ENCODE results near the gene PSAP.

The PSAP gene

GRCh38 chr10:71795248-71795647 lies 55.8 kb downstream of the PSAP start:
- WGBS = 8% methylated on average over 2 of the region's 2 CpGs
- Histone ChIP-seq H4K8ac (ENCODE audit: low read length) (no peak overlapping the region), H2BK12ac (ENCODE audit: low read length in 2 of 2) (no peak overlapping the region), H3K4me2 (ENCODE audit: low read length, poor library complexity, severe bottlenecking) (no peak overlapping the region), H2BK5ac (ENCODE audit: low read depth, low read length, poor library complexity, severe bottlenecking) (no peak overlapping the region), H3K14ac (ENCODE audit: low read length in 2 of 2) (no peak overlapping the region), H3K4me3 (ENCODE audit: insufficient read depth in 1 of 2, low read depth in 1 of 2, low read length in 2 of 2) (no peak overlapping the region), H2BK15ac (ENCODE audit: low read depth, poor library complexity, severe bottlenecking) (no peak overlapping the region), H3K27me3 (ENCODE audit: control insufficient read depth in 1 of 2, insufficient read depth in 1 of 2, low read length in 2 of 2) (peaks cover 10 to 17% of the 10 kb centered on the region in 2 experiments), H3K9me3 (ENCODE audit: control insufficient read depth, low read length) (no peaks in the 10 kb centered on the region), H3K79me1 (replicated peaks; ENCODE audit: low read length, poor library complexity, severe bottlenecking) (no peaks in the 10 kb centered on the region), H3K9ac (ENCODE audit: low read length) (no peak overlapping the region), H3K4ac (ENCODE audit: low read depth in 1 of 2, low read length in 2 of 2) (no peak overlapping the region), H3K18ac (ENCODE audit: low read depth in 1 of 2, low read length in 2 of 2) (no peak overlapping the region), H3K23ac (ENCODE audit: low read length in 2 of 2) (no peak overlapping the region), H3K27ac (ENCODE audit: low read length, poor library complexity, severe bottlenecking) (no peak overlapping the region), H3K4me1 (ENCODE audit: control insufficient read depth, insufficient read depth, low read depth, low read length) (no peaks in the 10 kb centered on the region), H2AFZ (ENCODE audit: low read depth, low read length) (no peak overlapping the region), H2AK5ac (ENCODE audit: low read length, severe bottlenecking) (no peak overlapping the region), H3K36me3 (ENCODE audit: control insufficient read depth in 1 of 2, insufficient read depth in 2 of 2, low read depth in 1 of 2, low read length in 2 of 2) (no peaks in the 10 kb centered on the region), H2BK120ac (ENCODE audit: low read depth, low read length) (no peak overlapping the region), H4K91ac (ENCODE audit: low read length) (no peak overlapping the region)
- DNase-seq = peak; percentile 45

DNA sequence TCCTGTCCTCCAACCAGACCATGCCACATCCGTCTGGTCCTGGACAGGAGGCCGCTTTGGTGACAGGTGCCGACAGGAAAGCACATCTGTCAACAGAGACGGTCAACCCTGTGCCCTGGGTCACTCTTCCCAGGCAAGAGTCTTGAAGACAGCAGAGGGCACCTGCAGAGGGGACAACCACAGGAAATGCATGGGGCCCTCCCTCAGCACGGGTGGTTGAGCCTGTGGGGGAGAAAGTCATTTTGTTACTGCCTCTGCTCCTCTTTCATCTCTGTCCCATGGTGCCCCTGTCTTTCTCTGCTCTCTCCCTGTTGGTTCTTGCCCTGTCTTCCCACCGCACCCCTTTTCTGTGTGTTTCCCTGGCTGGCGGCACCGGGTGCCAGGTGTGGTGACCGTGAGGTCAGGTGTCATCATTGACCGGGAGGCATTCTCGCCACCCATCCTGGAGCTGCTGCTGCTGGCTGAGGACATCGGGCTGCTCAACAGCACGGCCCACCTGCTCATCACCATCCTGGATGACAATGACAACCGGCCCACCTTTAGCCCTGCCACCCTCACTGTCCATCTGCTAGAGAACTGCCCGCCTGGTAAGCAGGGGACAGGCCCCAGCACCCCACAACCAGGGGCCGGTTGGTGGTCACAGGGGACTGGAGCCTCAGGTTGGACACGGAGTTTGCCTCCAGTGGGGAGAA lies 60.2 kb downstream of the PSAP start:
- no peak overlapping the region for H3K18ac ChIP-seq (ENCODE audit: low read depth in 1 of 2, low read length in 2 of 2)
- no peaks in the 10 kb centered on the region for H3K79me1 ChIP-seq (replicated peaks; ENCODE audit: low read length, poor library complexity, severe bottlenecking)
- H3K4me2 ChIP-seq (ENCODE audit: low read length, poor library complexity, severe bottlenecking) = no peak overlapping the region
- no peak overlapping the region for H2AFZ ChIP-seq (ENCODE audit: low read depth, low read length)
- peaks cover 8 to 32% of the 10 kb centered on the region in 2 experiments for H3K27me3 ChIP-seq (ENCODE audit: control insufficient read depth in 1 of 2, insufficient read depth in 1 of 2, low read length in 2 of 2)
- H3K23ac ChIP-seq (ENCODE audit: low read length in 2 of 2) = no peak overlapping the region
- no peak overlapping the region for H2AK5ac ChIP-seq (ENCODE audit: low read length, severe bottlenecking)
- H3K4ac ChIP-seq (ENCODE audit: low read depth in 1 of 2, low read length in 2 of 2) = no peak overlapping the region
- H3K9ac ChIP-seq (ENCODE audit: low read length) = no peak overlapping the region
- no peak overlapping the region for H3K27ac ChIP-seq (ENCODE audit: low read length, poor library complexity, severe bottlenecking)
- no peak overlapping the region for H2BK15ac ChIP-seq (ENCODE audit: low read depth, poor library complexity, severe bottlenecking)
- no peak overlapping the region for H3K14ac ChIP-seq (ENCODE audit: low read length in 2 of 2)
- no peak overlapping the region for H2BK12ac ChIP-seq (ENCODE audit: low read length in 2 of 2)
- no peak overlapping the region for H3K4me3 ChIP-seq (ENCODE audit: insufficient read depth in 1 of 2, low read depth in 1 of 2, low read length in 2 of 2)
- WGBS = 85% methylated on average over 16 of the region's 17 CpGs
- H4K8ac ChIP-seq (ENCODE audit: low read length) = no peak overlapping the region
- no peaks in the 10 kb centered on the region for H3K9me3 ChIP-seq (ENCODE audit: control insufficient read depth, low read length)
- no peak overlapping the region for H4K91ac ChIP-seq (ENCODE audit: low read length)
- DNase-seq = no peak
- no peaks in the 10 kb centered on the region for H3K4me1 ChIP-seq (ENCODE audit: control insufficient read depth, insufficient read depth, low read depth, low read length)
- no peaks in the 10 kb centered on the region for H3K36me3 ChIP-seq (ENCODE audit: control insufficient read depth in 1 of 2, insufficient read depth in 2 of 2, low read depth in 1 of 2, low read length in 2 of 2)
- no peak overlapping the region for H2BK5ac ChIP-seq (ENCODE audit: low read depth, low read length, poor library complexity, severe bottlenecking)
- H2BK120ac ChIP-seq (ENCODE audit: low read depth, low read length) = no peak overlapping the region

DNA sequence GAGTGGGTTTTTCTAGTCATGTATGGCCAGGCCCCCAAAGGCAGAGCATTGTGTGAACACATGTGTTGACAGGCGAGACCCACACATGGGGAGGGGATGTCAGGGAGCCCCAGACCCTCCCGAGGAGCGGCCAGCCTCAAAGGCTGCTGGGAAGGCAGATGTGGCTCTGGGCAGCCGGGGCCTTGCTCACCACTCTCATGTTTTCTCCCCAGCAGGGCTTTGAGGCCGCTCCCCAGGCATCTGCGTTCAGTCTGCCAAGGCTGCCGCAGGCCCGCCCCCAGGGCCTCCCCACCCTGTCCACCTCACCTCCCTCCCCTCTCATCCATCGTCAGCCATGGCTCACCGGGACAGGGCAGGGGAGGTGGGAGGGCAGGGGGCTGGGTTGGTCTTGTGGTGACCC lies 61.2 kb downstream of the PSAP start:
- no peak overlapping the region for H3K9ac ChIP-seq (ENCODE audit: low read length)
- no peak overlapping the region for H2BK120ac ChIP-seq (ENCODE audit: low read depth, low read length)
- no peak overlapping the region for H2BK12ac ChIP-seq (ENCODE audit: low read length in 2 of 2)

DNA sequence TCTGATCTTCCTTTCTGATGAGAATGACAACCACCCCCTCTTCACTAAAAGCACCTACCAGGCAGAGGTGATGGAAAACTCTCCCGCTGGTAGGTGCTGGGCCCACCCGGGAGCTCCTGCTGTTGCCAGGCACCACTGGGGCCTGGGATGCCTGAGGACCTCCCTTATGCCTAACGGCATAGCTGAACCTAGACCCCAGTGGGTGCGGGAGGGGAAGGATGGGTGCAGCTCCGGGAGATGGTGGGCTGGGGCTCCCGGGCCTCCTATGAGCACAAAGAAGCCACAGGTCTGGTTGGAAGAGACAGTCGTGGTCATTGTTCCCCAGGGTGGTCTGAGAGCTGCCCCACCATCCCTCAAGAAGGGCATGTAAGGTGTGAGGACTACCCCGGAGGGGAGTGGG lies 62.1 kb downstream of the PSAP start:
- WGBS = 90% methylated on average over 7 of the region's 8 CpGs
- H4K91ac ChIP-seq (ENCODE audit: low read length) = no peak overlapping the region
- no peak overlapping the region for H2BK120ac ChIP-seq (ENCODE audit: low read depth, low read length)
- H3K4me1 ChIP-seq (ENCODE audit: control insufficient read depth, insufficient read depth, low read depth, low read length) = no peaks in the 10 kb centered on the region
- H3K9me3 ChIP-seq (ENCODE audit: control insufficient read depth, low read length) = no peaks in the 10 kb centered on the region
- H3K14ac ChIP-seq (ENCODE audit: low read length in 2 of 2) = no peak overlapping the region
- no peak overlapping the region for H2BK5ac ChIP-seq (ENCODE audit: low read depth, low read length, poor library complexity, severe bottlenecking)
- H3K27me3 ChIP-seq (ENCODE audit: control insufficient read depth in 1 of 2, insufficient read depth in 1 of 2, low read length in 2 of 2) = peaks cover 20 to 45% of the 10 kb centered on the region in 2 experiments
- no peak for DNase-seq
- no peaks in the 10 kb centered on the region for H3K79me1 ChIP-seq (replicated peaks; ENCODE audit: low read length, poor library complexity, severe bottlenecking)
- no peak overlapping the region for H2AK5ac ChIP-seq (ENCODE audit: low read length, severe bottlenecking)
- H3K27ac ChIP-seq (ENCODE audit: low read length, poor library complexity, severe bottlenecking) = no peak overlapping the region
- H4K8ac ChIP-seq (ENCODE audit: low read length) = no peak overlapping the region
- no peak overlapping the region for H3K23ac ChIP-seq (ENCODE audit: low read length in 2 of 2)
- no peak overlapping the region for H3K4me2 ChIP-seq (ENCODE audit: low read length, poor library complexity, severe bottlenecking)
- H3K4me3 ChIP-seq (ENCODE audit: insufficient read depth in 1 of 2, low read depth in 1 of 2, low read length in 2 of 2) = no peak overlapping the region
- H2BK15ac ChIP-seq (ENCODE audit: low read depth, poor library complexity, severe bottlenecking) = no peak overlapping the region
- H3K18ac ChIP-seq (ENCODE audit: low read depth in 1 of 2, low read length in 2 of 2) = no peak overlapping the region
- no peaks in the 10 kb centered on the region for H3K36me3 ChIP-seq (ENCODE audit: control insufficient read depth in 1 of 2, insufficient read depth in 2 of 2, low read depth in 1 of 2, low read length in 2 of 2)
- no peak overlapping the region for H3K9ac ChIP-seq (ENCODE audit: low read length)
- no peak overlapping the region for H3K4ac ChIP-seq (ENCODE audit: low read depth in 1 of 2, low read length in 2 of 2)
- no peak overlapping the region for H2AFZ ChIP-seq (ENCODE audit: low read depth, low read length)
- no peak overlapping the region for H2BK12ac ChIP-seq (ENCODE audit: low read length in 2 of 2)

More for the DNA sequence above, 61.2 kb downstream of the PSAP start:
- H3K4me2 ChIP-seq (ENCODE audit: low read length, poor library complexity, severe bottlenecking) = no peak overlapping the region
- no peak overlapping the region for H3K18ac ChIP-seq (ENCODE audit: low read depth in 1 of 2, low read length in 2 of 2)
- H3K4ac ChIP-seq (ENCODE audit: low read depth in 1 of 2, low read length in 2 of 2) = no peak overlapping the region
- H4K8ac ChIP-seq (ENCODE audit: low read length) = no peak overlapping the region
- H3K27ac ChIP-seq (ENCODE audit: low read length, poor library complexity, severe bottlenecking) = no peak overlapping the region
- H3K14ac ChIP-seq (ENCODE audit: low read length in 2 of 2) = no peak overlapping the region
- no peaks in the 10 kb centered on the region for H3K4me1 ChIP-seq (ENCODE audit: control insufficient read depth, insufficient read depth, low read depth, low read length)
- no peak overlapping the region for H3K23ac ChIP-seq (ENCODE audit: low read length in 2 of 2)
- WGBS = 74% methylated on average over 5 of the region's 10 CpGs
- H3K79me1 ChIP-seq (replicated peaks; ENCODE audit: low read length, poor library complexity, severe bottlenecking) = no peaks in the 10 kb centered on the region
- H2AFZ ChIP-seq (ENCODE audit: low read depth, low read length) = no peak overlapping the region
- no peak overlapping the region for H2BK5ac ChIP-seq (ENCODE audit: low read depth, low read length, poor library complexity, severe bottlenecking)
- H4K91ac ChIP-seq (ENCODE audit: low read length) = no peak overlapping the region
- no peak overlapping the region for H2BK15ac ChIP-seq (ENCODE audit: low read depth, poor library complexity, severe bottlenecking)
- no peaks in the 10 kb centered on the region for H3K9me3 ChIP-seq (ENCODE audit: control insufficient read depth, low read length)
- no peak overlapping the region for H2AK5ac ChIP-seq (ENCODE audit: low read length, severe bottlenecking)
- H3K4me3 ChIP-seq (ENCODE audit: insufficient read depth in 1 of 2, low read depth in 1 of 2, low read length in 2 of 2) = no peak overlapping the region
- no peaks in the 10 kb centered on the region for H3K36me3 ChIP-seq (ENCODE audit: control insufficient read depth in 1 of 2, insufficient read depth in 2 of 2, low read depth in 1 of 2, low read length in 2 of 2)
- no peak for DNase-seq
- H3K27me3 ChIP-seq (ENCODE audit: control insufficient read depth in 1 of 2, insufficient read depth in 1 of 2, low read length in 2 of 2) = peaks cover 11 to 42% of the 10 kb centered on the region in 2 experiments

All from mesenchymal stem cell (in vitro differentiated cells and primary cell).